ENCODE measurements around the gene ONECUT3.

- TF ChIP-seq CTCF (IDR thresholded peaks at IDR 0.05) (no peak), POLR2A (IDR thresholded peaks at IDR 0.05) (no peak)
Measured at GRCh38 chr19:1754636-1755466, 1.5 kb downstream of the ONECUT3 start.
